GM12874 (cell line): ENCODE data around the gene SHKBP1.

Source experiments
- TF ChIP-seq, protein P1 (sequence below): IDR thresholded peaks from 2 replicates; pipeline ENCODE4 v1.5.1; 2011; ENCODE audit warnings: low read depth, mild to moderate bottlenecking, control low read depth, low read length, moderate library complexity; ENCODE audit not compliant: insufficient read depth

The SHKBP1 gene

GRCh38 chr19:40608240-40608621 lies 31.6 kb downstream of the SHKBP1 start:
- TF ChIP-seq, protein P1, sequence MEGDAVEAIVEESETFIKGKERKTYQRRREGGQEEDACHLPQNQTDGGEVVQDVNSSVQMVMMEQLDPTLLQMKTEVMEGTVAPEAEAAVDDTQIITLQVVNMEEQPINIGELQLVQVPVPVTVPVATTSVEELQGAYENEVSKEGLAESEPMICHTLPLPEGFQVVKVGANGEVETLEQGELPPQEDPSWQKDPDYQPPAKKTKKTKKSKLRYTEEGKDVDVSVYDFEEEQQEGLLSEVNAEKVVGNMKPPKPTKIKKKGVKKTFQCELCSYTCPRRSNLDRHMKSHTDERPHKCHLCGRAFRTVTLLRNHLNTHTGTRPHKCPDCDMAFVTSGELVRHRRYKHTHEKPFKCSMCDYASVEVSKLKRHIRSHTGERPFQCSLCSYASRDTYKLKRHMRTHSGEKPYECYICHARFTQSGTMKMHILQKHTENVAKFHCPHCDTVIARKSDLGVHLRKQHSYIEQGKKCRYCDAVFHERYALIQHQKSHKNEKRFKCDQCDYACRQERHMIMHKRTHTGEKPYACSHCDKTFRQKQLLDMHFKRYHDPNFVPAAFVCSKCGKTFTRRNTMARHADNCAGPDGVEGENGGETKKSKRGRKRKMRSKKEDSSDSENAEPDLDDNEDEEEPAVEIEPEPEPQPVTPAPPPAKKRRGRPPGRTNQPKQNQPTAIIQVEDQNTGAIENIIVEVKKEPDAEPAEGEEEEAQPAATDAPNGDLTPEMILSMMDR = no peak

GRCh38 chr19:40608957-40609356 lies 32.3 kb downstream of the SHKBP1 start:
- TF ChIP-seq, protein P1 = no peak

GRCh38 chr19:40609561-40610395 lies 33.1 kb downstream of the SHKBP1 start:
- TF ChIP-seq, protein P1 = no peak

DNA sequence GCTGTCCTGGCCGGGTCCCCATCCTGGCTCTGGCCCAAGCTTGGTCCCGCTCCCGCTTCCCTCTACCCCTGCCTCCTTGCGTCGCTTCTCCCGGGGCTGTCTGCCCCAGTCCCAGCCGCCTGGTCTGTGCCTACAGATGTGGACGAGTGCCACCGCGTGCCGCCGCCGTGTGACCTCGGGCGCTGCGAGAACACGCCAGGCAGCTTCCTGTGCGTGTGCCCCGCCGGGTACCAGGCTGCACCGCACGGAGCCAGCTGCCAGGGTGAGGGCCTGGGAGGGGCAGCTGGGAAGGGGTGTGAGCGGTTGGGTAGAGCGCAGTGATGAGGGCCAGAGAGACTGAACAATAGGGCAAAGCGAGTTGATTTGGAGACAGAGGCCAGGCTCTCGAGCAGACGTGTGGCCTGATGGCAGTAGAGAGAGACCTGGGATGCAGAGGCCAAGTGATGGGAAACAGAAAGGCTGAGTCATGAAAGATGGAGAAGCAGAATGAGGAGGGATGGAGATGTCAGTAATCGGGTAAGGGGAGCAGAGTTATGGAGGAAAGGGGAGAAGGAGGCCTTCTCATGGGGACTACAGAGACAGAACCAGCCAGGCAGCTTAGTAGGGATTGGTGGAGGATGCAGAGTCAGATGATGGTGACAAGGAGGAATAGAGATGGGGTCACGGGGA lies 33.9 kb downstream of the SHKBP1 start:
- TF ChIP-seq, protein P1 = no peak

DNA sequence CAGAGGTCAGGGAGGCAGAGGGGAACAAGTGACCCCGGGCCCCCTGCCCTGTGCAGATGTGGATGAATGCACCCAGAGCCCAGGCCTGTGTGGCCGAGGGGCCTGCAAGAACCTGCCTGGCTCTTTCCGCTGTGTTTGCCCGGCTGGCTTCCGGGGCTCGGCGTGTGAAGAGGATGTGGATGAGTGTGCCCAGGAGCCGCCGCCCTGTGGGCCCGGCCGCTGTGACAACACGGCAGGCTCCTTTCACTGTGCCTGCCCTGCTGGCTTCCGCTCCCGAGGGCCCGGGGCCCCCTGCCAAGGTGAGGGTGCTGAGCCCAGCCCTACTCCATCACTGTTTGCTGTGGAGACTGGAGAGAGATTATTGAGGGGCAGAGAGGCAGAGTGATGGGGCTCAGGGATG lies 34.4 kb downstream of the SHKBP1 start:
- TF ChIP-seq, protein P1 = no peak

- TF ChIP-seq, protein P1 = no peak
Observed at GRCh38 chr19:40611900-40612698, 35.4 kb downstream of the SHKBP1 start.
